Mucosa of gallbladder (tissue), 1 donor: ENCODE results near the gene HAUS8. TPM values are rescaled to one million over a fixed set of nuclear protein-coding genes. Genes with fewer than 3 reads are reported as not detected.

Experiments used
- DNase-seq: peaks from one replicate; pipeline ENCODE4 v3.0.0-alpha.2; 2020; ENCODE audit warnings: low spot score
- total RNA-seq: library from RNA; stranded (reverse); gene quantifications from one replicate; pipeline ENCODE4 v1.2.1, GENCODE V29; 2021
- donor health status: DM: no; HTN: no; CAD: no.

The HAUS8 gene
- total RNA-seq, 1 donor from 2014 or later: 10.8 TPM

DNA sequence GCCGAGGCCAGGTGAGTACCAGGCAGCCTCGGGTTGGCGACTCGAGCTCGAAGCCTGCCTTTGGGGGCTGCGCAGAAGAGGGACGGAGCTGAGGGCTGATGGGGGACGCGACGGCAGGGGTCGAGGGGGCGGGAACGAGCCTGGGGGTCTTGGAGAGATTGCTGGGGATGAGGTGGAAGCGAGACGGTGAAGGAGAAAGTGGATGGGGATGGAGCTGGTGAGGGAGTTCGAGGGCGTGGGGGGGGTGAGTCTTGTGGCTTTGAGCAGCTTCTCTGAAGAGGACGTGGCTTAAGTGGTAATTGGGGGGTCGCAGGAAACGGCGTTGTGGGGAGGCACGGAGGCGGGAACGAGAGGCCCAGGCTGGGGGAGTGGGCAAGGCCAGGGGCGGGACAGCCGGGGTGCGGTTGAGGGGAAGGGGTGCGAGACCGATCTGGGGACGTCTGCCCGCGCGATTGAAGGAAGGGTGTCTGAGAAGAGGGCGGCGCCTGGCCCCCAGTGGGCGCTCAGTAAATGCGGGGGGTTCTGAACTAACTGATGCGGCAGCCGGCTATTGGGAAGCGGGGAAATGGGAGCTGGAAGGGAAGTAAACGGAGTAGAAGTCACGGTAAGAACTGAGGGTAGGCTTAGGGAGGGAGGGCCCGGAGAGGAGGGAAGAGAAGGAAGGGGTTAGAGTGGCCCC lies 751 bp upstream of the HAUS8 start:
- DNase-seq: peak; percentile 31

DNA sequence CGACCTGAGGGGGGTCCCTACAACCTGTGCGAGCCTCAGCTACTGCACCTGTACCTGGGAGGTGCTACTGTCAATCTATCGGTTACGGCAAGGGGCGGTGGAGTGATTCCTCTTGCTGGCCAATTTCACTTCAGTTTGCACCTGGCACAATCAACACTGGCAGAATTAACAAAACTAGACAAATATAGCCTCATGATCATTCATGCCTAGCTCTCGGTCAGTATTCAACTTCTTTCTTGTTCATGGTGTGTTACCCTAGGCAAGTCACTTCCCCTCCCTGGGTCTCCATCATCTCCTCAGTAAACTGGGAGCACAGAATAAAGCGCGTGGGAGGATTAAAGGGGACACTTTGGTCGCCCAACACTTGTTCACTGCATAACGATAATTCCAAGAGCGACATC lies 618 bp downstream of the HAUS8 start:
- no peak for DNase-seq

GRCh38 chr19:17073869-17074633 lies 1.2 kb downstream of the HAUS8 start:
- no peak for DNase-seq

DNA sequence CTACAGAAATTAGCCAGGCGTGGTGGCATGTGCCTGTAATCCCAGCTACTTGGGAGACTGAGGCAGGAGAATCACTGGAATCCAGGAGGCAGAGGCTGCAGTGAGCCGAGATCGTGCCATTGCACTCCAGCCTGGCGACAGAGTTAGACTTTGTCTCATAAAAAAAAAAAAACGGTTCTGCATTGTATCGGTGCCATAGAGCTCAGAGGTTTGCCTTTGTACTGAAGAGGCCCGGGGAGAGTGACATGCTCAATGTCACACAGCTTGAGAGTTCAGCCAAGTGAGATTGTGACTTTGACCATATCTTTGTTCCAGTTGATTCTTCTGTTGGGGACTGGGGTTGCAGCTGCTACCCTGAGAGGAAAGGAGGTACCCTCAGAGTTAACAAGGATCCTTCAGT lies 4.3 kb downstream of the HAUS8 start:
- no peak for DNase-seq

DNA sequence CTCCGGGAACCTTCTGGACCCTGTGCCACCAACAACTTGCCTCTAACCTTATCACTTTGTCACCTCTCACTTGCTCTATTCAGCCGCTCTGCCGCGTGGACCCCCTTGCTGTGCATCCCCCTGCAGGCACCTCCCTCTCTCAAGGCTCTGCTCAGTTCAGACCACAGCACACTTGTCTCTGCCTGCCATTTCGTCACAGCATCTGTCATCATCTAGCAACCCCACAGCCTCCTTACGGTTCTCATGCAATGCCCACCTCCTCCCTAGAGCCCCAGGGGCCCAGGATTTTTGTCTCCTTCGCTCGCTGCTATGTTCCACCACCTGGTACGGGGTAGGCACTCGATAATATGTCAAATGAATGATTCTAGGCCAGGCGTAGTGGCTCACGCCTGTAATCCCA lies 4.8 kb downstream of the HAUS8 start:
- no peak for DNase-seq

DNA sequence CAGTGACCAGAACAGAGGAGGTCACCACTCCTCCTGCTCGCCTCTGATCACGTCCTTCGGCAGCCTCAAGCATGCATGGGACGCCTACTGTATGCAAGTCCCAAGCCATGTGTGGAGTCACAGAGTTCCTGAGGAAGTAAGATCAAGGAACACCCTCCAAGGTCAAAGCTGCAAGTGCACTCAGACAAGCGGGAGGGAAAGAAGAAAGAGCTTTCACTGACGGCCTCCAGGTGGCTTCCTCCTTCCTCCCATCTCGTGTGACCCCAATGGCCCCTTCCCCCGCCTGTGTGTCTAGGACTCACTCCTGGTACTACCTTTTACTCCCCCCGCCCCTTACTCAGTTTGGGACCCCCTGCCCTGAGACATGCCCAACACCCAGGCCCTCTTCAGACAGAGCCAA lies 6.1 kb downstream of the HAUS8 start:
- DNase-seq: no peak

GRCh38 chr19:17063428-17063827 lies 11.8 kb downstream of the HAUS8 start:
- no peak for DNase-seq

GRCh38 chr19:17061691-17062090 lies 13.6 kb downstream of the HAUS8 start:
- no peak for DNase-seq

GRCh38 chr19:17061205-17061604 lies 14.0 kb downstream of the HAUS8 start:
- no peak for DNase-seq

DNA sequence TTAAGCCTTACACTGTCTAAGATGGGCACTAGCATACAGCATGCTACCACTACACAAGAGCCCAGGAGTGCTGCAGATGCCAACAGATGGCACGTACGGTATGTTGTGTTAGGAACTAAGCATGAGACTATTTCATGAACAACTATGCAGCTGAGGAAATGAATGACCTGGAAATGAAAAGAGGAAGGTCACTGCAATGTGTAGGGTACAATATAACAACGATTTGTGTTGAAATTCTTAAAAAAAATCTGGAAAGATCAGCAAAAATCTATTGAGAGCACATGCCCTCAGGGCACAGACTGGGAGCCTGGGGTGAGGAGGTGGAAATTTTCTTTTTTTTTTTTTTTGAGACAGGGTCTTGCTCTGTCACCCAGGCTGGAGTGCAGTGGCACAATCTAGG lies 14.4 kb downstream of the HAUS8 start:
- no peak for DNase-seq

DNA sequence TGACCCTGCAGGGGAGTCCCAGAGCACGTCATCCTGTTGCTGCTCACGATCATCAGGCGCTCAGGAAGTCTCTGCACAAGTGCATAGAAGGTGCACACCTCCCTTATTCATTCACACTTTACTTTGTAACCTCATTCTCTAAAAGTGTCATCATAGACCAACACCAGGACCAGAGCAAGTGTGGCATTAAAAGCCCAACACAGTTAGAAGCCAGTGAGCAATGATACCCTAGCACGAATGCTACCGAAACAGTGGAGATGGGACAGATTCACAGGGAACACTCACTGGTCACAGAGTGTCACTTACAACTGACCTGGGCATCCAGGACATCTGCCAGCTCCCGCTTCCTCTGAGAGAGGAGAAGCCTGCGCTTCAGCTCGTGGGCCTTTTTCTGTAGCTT lies 17.0 kb downstream of the HAUS8 start:
- no peak for DNase-seq

DNA sequence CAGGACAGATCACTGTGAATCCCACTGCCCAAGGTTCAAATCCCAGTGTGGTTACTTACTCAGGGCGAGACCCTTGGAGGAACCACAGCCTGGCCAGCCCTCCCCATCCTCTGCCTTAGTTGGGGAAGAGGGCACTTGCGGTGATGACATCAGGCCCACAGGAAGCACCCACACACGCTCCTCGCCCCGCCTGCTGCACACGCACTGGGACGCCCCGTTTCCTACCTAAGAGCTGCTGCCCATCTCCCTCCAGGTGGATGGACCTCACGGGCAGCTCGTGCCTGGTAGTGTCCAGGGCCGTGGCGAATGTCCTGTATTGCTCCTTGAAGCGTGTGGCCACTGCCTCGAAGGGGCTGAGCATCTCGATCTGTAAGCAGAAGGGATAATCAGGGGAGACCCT lies 19.6 kb downstream of the HAUS8 start:
- no peak for DNase-seq

GRCh38 chr19:17054746-17055145 lies 20.5 kb downstream of the HAUS8 start:
- DNase-seq: no peak

- DNase-seq: peak; percentile 29
Observed at GRCh38 chr19:17052439-17052838, 22.8 kb downstream of the HAUS8 start.

DNA sequence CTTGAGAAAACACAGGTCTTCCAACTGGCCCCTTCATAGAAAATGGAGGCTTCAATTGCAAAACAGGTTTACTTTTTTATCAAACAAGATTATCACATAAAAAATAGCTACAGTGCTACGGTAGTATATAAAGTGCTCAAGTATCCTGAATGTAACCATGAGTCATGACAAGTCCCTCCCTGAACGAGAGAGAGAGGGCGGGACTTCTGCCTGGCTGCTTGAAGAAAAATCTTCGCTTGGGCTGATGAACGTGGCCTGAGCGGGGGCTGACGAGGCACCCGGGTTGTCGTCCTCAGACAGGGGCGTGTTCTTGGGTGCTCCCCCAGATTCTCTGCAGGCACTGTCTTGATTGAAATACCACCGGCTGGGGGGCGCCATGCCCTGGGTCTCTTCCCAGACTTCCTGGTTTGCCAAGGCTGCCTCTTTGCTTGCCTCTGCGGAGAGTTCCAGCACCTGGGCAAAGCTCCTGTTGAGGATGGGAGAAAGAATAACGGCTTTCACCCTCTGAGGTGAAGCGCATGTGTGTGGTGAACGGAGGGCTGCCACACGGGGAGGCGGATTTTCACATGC lies 25.5 kb downstream of the HAUS8 start:
- DNase-seq: no peak

DNA sequence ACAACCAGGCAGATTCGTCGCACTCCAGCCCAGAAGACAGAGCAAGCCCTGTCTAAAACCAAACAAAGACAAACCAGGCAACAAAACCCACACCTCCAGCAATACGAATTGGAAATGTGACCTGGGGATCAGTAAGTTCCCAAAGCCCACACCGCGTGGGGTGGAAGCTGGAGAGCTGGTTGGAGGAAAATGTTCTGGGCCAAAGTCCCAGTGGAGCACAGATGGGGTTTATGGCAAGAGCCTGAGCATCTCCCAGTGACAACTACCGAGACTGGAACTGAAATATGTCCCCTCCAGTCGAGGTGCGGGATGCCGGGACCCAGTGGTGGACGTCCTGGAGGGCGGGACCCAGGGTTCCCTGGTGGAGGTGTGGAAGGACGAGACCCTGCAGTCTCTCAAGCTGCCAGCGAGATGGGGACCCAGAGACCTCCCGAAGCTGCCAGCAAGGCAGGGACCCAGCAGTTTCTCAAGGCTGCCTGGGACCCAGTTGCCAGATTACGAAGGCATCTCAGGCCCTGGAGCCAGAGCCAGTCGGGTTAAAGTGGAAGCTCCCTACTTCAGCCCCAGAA lies 26.3 kb downstream of the HAUS8 start:
- no peak for DNase-seq

DNA sequence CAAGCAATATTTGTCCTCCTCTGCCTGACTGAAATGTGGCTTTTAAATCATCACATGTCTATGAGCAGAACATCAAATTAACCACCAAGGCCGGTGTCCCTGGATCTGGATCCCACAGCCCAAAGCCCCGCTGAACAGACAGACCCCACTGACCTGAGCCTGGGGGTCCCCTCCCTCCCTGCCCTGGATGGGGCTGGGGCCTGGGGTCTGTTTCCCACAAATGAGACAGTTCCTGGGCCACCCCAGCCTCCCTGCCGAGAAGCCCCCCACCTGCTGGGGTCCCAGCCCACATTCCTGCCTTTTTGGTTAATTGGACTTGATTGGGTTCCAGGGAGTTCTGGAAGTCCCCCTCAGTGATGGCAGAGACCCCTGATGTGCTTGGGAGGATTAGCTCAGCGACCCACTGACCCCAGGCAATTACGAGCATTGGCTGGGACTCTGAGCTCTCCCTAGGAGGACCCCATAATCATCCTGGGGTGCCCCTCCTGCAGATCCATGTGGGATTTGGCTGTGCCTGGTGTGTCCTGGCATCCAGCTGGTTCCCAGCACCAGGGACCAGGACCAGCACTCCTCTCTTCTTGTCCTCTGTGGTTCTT lies 29.2 kb downstream of the HAUS8 start:
- no peak for DNase-seq

- no peak for DNase-seq
Observed at GRCh38 chr19:17043744-17044143, 31.5 kb downstream of the HAUS8 start.

DNA sequence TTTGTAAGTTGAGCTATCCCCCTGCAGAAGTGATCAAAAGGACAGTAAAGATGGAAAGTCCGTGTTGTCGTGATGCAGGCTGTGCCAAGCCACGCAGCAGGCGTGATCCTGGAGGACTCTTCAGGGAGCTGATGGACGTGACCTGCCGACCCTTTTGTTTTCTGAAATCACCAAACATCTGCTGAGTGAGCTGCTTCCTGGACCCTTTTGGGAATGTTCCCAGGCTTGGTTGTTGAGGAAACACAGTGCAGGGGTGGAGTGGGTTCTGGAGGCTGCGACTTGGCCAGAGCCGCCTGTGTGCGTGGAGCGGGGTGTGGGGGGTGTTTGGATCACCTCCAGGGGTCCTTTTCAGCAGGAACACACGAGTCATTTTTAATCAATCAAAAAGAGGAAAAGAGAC lies 33.3 kb downstream of the HAUS8 start:
- no peak for DNase-seq

DNA sequence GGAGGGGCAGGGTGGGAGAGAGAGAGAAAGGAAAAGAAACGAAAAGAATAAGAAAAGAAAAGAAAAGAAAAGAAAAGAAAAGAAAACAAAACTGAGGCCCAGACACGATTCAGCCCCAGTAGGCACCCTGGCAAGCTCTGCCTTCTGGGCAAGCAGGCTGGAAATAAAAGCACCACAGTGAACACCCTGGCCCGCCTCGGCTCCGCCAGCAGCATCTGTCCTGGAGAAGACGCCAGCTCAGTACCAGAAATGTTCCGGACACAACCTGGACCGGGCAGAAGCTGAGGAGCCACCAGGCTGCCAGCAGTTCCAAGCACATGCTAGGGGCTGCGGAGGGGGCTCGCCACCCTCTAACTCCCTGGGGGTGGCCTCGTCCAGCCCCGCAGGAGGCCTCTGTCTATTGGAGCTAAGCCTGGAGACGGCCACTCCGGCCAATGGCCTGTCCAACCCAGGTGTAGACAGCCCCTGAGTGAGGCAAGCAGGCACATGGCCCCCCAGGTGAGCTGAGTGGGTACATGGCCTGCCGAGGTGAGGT lies 37.2 kb downstream of the HAUS8 start:
- DNase-seq: no peak

DNA sequence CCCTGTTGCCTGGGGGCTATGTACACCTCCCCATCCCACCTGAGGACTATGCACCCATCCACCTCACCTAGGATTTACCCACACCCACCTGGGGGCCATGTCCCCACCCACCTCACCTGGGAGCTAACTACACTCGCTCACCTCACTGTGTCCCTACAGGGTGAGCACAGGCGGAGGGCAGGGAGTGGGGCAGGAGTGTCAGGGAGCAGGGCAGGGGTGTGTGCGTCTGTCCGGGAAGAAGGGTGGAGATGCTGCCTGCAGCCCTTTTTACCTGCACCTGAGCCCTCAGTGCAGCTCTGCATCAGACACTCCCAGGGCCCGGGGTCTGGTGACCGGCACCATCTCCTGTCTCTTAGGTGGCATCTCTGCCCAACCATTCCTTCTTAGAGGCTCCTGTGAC lies 38.1 kb downstream of the HAUS8 start:
- no peak for DNase-seq

GRCh38 chr19:17036640-17037039 lies 38.6 kb downstream of the HAUS8 start:
- DNase-seq: no peak
